ENCODE data around the gene RPL39.

GRCh38 chrX:119763181-119763580 lies 28.2 kb downstream of the RPL39 start:
- no peak for TF ChIP-seq CTCF (IDR thresholded peaks at IDR 0.05; ENCODE audit: insufficient read depth, low read depth, low read length)
- no peak for TF ChIP-seq EZH2 (IDR thresholded peaks at IDR 0.05; ENCODE audit: insufficient read depth, low read length)
